HepG2 (cell line): Measurements from ENCODE around the gene ARHGAP21. TPM values are rescaled to one million over a fixed set of nuclear protein-coding genes. Genes with fewer than 3 reads are reported as not detected.
A peak's percentile ranks its signal among the peaks of the same experiment; 100 is the strongest.

Experiments used
- CBX5 ChIP-seq: sonication (generic); formaldehyde crosslinking; IDR thresholded peaks from 2 replicates; pipeline ENCODE4 v1.4.0; 2020; ENCODE audit warnings: missing genetic modification reagents, borderline replicate concordance
- CHD4 ChIP-seq: fragments of 200-600 bp; sonication (generic); IDR thresholded peaks from 2 replicates; pipeline ENCODE4 v1.7.0; 2017; ENCODE audit warnings: mild to moderate bottlenecking, low read length, borderline replicate concordance
- MLLT10 ChIP-seq: sonication (generic); formaldehyde crosslinking; IDR thresholded peaks from 2 replicates; pipeline ENCODE4 v1.4.0; 2020; ENCODE audit warnings: missing genetic modification reagents
- POLR2G ChIP-seq: fragments of 200-400 bp; formaldehyde crosslinking; IDR thresholded peaks from 2 replicates; pipeline ENCODE4 v1.6.1; 2018; ENCODE audit warnings: mild to moderate bottlenecking, low read depth, low read length, moderate library complexity
- SAFB2 ChIP-seq: sonication (generic); formaldehyde crosslinking; IDR thresholded peaks from 2 replicates; pipeline ENCODE4 v1.5.1; 2020; ENCODE audit warnings: missing genetic modification reagents, low read depth, mild to moderate bottlenecking, borderline replicate concordance
- ZSCAN25 ChIP-seq: sonication (generic); formaldehyde crosslinking; IDR thresholded peaks from 2 replicates; pipeline ENCODE4 v1.8.0; 2022; ENCODE audit warnings: mild to moderate bottlenecking, missing genetic modification reagents
- polyA plus RNA-seq, 8 experiments: library from polyadenylated mRNA; depleted of rRNA in 3 of 8; stranded (reverse) in 7 of 8; unstranded in 1 of 8; fragments of >200 nt; fragmentation: Illumina TruSeq in 4 of 8; extraction: Trizol in 4 of 8; gene quantifications; 2 replicates each; pipeline versions ENCODE4 v1.2.1 to v1.2.3, GENCODE V29; 2011 to 2016; ENCODE audit warnings: low read depth in 4 of 8, missing spikeins in 1 of 8, mixed read lengths in 1 of 8; ENCODE audit not compliant: insufficient read depth in 1 of 8
- total RNA-seq, 5 experiments: library from RNA; depleted of rRNA; stranded (reverse); fragments of >200 nt; fragmentation: Illumina TruSeq; extraction: Trizol; gene quantifications; 2 replicates each; pipeline ENCODE4 v1.2.3, GENCODE V29; 2016; ENCODE audit warnings: low read depth in 1 of 5
- TF ChIP-seq, protein P1 (sequence below): sonication (generic); formaldehyde crosslinking; IDR thresholded peaks from 2 replicates; pipeline ENCODE4 v1.8.1; 2023; ENCODE audit warnings: missing genetic modification reagents, inconsistent platforms, borderline replicate concordance
- TF ChIP-seq, protein P2 (sequence below): sonication (generic); formaldehyde crosslinking; IDR thresholded peaks from 2 replicates; pipeline ENCODE4 v1.9.0; 2022; ENCODE audit warnings: missing genetic modification reagents, mild to moderate bottlenecking, borderline replicate concordance
- TF ChIP-seq, protein P3 (sequence below): sonication (generic); formaldehyde crosslinking; IDR thresholded peaks from 2 replicates; pipeline ENCODE4 v1.5.1; 2020; ENCODE audit warnings: mild to moderate bottlenecking, moderate library complexity, missing genetic modification reagents
- TF ChIP-seq, protein P4 (sequence below): sonication (generic); formaldehyde crosslinking; IDR thresholded peaks from 2 replicates; pipeline ENCODE4 v1.4.0; 2020; ENCODE audit warnings: mild to moderate bottlenecking, low read depth, missing genetic modification reagents
- TF ChIP-seq, protein P5 (sequence below): IDR thresholded peaks from 2 replicates; pipeline ENCODE4 v1.6.1; 2012; ENCODE audit warnings: low read depth, low read length, improper control_type of control experiment
- TF ChIP-seq, protein P6 (sequence below): sonication (generic); formaldehyde crosslinking; IDR thresholded peaks from 2 replicates; pipeline ENCODE4 v1.8.0; 2022; ENCODE audit warnings: missing genetic modification reagents, low read depth, mild to moderate bottlenecking, borderline replicate concordance

ARHGAP21 gene
- total and polyA plus RNA-seq, 2 of the 13 experiments (the other 11 are each of a cell fraction or from before 2014, with no cell fraction given): 23.9 to 26.6 TPM

DNA sequence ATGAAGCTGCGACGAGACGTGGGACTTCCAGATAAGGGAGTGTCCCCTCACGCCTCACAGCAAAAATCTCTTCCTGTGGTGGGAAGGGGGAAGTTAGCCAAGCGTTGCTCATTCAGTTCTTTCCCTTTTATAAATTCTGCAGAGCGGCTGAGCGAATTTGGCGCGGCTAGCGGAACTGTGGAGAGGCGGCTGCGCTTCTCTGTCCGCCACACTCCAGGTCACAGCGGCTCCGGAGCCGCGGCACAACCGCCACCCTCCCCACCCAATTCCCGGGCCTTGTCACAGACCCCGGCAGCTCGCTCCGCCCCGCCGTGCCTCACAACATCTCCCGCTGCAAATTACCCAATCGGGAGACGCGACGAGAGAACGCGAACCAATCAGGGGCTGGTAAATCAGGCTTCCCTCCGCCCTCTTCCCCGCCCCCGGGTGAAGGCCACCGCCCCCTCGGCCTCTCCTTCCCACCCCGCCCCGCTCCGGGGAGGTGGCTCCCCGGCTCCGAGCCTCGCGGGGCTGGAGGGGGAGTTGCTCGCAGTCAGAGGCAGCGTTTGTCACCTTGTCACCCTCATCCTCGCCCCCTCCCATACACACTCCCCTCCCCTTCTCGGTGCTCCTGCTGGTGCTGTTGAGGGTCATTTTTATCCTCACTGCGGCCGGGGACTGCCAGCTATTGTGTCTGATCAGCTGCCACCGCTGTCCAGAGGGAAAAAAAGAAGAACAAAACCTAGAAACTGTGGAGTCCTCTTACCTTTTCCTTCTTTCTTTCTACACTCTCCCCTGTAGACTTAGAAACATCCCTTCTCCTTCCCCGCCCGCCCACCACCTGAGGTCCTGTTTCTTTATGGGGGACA is 918 bp upstream of the ARHGAP21 start (continued):
- TF ChIP-seq POLR2G: peak; percentile 87
- TF ChIP-seq, protein P1, sequence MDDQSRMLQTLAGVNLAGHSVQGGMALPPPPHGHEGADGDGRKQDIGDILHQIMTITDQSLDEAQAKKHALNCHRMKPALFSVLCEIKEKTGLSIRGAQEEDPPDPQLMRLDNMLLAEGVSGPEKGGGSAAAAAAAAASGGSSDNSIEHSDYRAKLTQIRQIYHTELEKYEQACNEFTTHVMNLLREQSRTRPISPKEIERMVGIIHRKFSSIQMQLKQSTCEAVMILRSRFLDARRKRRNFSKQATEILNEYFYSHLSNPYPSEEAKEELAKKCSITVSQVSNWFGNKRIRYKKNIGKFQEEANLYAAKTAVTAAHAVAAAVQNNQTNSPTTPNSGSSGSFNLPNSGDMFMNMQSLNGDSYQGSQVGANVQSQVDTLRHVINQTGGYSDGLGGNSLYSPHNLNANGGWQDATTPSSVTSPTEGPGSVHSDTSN: no peak
- no peak for TF ChIP-seq CHD4
- no peak for TF ChIP-seq MLLT10 (CRISPR knock-in tag)
- no peak for TF ChIP-seq CBX5 (CRISPR knock-in tag)
- TF ChIP-seq, protein P2, sequence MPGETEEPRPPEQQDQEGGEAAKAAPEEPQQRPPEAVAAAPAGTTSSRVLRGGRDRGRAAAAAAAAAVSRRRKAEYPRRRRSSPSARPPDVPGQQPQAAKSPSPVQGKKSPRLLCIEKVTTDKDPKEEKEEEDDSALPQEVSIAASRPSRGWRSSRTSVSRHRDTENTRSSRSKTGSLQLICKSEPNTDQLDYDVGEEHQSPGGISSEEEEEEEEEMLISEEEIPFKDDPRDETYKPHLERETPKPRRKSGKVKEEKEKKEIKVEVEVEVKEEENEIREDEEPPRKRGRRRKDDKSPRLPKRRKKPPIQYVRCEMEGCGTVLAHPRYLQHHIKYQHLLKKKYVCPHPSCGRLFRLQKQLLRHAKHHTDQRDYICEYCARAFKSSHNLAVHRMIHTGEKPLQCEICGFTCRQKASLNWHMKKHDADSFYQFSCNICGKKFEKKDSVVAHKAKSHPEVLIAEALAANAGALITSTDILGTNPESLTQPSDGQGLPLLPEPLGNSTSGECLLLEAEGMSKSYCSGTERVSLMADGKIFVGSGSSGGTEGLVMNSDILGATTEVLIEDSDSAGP (CRISPR knock-in tag): peak; percentile 31; the same call in 1 of the 2 replicates
- TF ChIP-seq, protein P3, sequence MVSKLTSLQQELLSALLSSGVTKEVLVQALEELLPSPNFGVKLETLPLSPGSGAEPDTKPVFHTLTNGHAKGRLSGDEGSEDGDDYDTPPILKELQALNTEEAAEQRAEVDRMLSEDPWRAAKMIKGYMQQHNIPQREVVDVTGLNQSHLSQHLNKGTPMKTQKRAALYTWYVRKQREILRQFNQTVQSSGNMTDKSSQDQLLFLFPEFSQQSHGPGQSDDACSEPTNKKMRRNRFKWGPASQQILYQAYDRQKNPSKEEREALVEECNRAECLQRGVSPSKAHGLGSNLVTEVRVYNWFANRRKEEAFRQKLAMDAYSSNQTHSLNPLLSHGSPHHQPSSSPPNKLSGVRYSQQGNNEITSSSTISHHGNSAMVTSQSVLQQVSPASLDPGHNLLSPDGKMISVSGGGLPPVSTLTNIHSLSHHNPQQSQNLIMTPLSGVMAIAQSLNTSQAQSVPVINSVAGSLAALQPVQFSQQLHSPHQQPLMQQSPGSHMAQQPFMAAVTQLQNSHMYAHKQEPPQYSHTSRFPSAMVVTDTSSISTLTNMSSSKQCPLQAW: no peak
- no peak for TF ChIP-seq ZSCAN25 (CRISPR knock-in tag)
- TF ChIP-seq, protein P4, sequence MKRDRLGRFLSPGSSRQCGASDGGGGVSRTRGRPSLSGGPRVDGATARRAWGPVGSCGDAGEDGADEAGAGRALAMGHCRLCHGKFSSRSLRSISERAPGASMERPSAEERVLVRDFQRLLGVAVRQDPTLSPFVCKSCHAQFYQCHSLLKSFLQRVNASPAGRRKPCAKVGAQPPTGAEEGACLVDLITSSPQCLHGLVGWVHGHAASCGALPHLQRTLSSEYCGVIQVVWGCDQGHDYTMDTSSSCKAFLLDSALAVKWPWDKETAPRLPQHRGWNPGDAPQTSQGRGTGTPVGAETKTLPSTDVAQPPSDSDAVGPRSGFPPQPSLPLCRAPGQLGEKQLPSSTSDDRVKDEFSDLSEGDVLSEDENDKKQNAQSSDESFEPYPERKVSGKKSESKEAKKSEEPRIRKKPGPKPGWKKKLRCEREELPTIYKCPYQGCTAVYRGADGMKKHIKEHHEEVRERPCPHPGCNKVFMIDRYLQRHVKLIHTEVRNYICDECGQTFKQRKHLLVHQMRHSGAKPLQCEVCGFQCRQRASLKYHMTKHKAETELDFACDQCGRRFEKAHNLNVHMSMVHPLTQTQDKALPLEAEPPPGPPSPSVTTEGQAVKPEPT (CRISPR knock-in tag): no peak
- TF ChIP-seq, protein P5, sequence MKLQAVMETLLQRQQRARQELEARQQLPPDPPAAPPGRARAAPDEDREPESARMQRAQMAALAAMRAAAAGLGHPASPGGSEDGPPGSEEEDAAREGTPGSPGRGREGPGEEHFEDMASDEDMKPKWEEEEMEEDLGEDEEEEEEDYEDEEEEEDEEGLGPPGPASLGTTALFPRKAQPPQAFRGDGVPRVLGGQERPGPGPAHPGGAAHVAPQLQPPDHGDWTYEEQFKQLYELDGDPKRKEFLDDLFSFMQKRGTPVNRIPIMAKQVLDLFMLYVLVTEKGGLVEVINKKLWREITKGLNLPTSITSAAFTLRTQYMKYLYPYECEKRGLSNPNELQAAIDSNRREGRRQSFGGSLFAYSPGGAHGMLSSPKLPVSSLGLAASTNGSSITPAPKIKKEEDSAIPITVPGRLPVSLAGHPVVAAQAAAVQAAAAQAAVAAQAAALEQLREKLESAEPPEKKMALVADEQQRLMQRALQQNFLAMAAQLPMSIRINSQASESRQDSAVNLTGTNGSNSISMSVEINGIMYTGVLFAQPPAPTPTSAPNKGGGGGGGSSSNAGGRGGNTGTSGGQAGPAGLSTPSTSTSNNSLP: no peak
- TF ChIP-seq, protein P6, sequence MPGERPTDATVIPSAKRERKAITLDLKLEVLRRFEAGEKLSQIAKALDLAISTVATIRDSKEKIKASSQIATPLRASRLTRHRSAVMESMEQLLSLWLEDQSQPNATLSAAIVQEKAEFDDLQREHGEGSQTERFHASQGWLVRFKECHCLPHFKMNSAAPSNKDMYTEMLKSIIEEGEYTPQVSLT (CRISPR knock-in tag): no peak
- no peak for TF ChIP-seq SAFB2 (CRISPR knock-in tag)
